DND-41 (cell line): ENCODE results near the gene ST6GALNAC3.

Source experiments
- ATAC-seq: fragments of 200-7000 bp; cut with Tn5 transposase; 3 replicates; pipeline ENCODE4 v1.9.1; 2021; ENCODE audit warnings: low read depth; ENCODE audit not compliant: insufficient read depth
- DNase-seq: peaks from one replicate; pipeline ENCODE4 v3.0.0-alpha.2; 2020
- H2AFZ ChIP-seq: 2 replicates; pipeline ENCODE4 v1.6.0; 2012; ENCODE audit warnings: low read depth, low read length
- H3K27ac ChIP-seq: 2 replicates; pipeline ENCODE4 v1.5.1; 2012; ENCODE audit warnings: low read length, inconsistent platforms
- H3K27me3 ChIP-seq: fragments of 200-600 bp; sonication (generic); 2 replicates; pipeline ENCODE4 v1.6.0; 2012; ENCODE audit warnings: low read length, mild to moderate bottlenecking, inconsistent platforms; ENCODE audit not compliant: insufficient read depth, poor library complexity
- H3K36me3 ChIP-seq: 2 replicates; pipeline ENCODE4 v1.5.1; 2012; ENCODE audit warnings: low read length, inconsistent platforms; ENCODE audit not compliant: insufficient read depth
- H3K4me1 ChIP-seq: 2 replicates; pipeline ENCODE4 v1.5.1; 2012; ENCODE audit warnings: mild to moderate bottlenecking, low read length; ENCODE audit not compliant: insufficient read depth
- H3K4me2 ChIP-seq: 2 replicates; pipeline ENCODE4 v1.6.0; 2012; ENCODE audit warnings: mild to moderate bottlenecking, moderate library complexity, low read length, inconsistent platforms; ENCODE audit not compliant: insufficient read depth
- H3K4me3 ChIP-seq, 2 experiments: fragments of 200-600 bp in 1 of 2; shearing (Covaris generic) in 1 of 2; 2 replicates each; pipeline ENCODE4 v1.5.1; 2012 to 2016; ENCODE audit warnings: inconsistent platforms in 2 of 2, low read length in 2 of 2, mild to moderate bottlenecking in 2 of 2, low read depth in 1 of 2, moderate library complexity in 1 of 2
- H3K79me2 ChIP-seq: 2 replicates; pipeline ENCODE4 v1.6.0; 2012; ENCODE audit warnings: low read length, inconsistent platforms; ENCODE audit not compliant: insufficient read depth
- H3K9ac ChIP-seq: 2 replicates; pipeline ENCODE4 v1.6.0; 2012; ENCODE audit warnings: low read depth, mild to moderate bottlenecking, inconsistent platforms, low read length, moderate library complexity
- H3K9me3 ChIP-seq: 2 replicates; pipeline ENCODE4 v1.5.1; 2012; ENCODE audit warnings: low read length, moderate library complexity, mild to moderate bottlenecking, inconsistent platforms; ENCODE audit not compliant: insufficient read depth, severe bottlenecking
- H4K20me1 ChIP-seq: 2 replicates; pipeline ENCODE4 v1.6.0; 2012; ENCODE audit warnings: low read length; ENCODE audit not compliant: insufficient read depth
- EZH2 ChIP-seq: IDR thresholded peaks from 3 replicates; pipeline ENCODE4 v1.6.1; 2012; ENCODE audit warnings: borderline replicate concordance, low read depth, mild to moderate bottlenecking, moderate library complexity, low read length, inconsistent platforms; ENCODE audit not compliant: severe bottlenecking
- TF ChIP-seq, protein P1 (sequence below): IDR thresholded peaks from 2 replicates; pipeline ENCODE4 v1.5.1; 2012; ENCODE audit warnings: borderline replicate concordance, low read length, moderate library complexity, mild to moderate bottlenecking; ENCODE audit not compliant: poor library complexity, severe bottlenecking; ENCODE audit errors: extremely low read depth

Gene ST6GALNAC3

DNA sequence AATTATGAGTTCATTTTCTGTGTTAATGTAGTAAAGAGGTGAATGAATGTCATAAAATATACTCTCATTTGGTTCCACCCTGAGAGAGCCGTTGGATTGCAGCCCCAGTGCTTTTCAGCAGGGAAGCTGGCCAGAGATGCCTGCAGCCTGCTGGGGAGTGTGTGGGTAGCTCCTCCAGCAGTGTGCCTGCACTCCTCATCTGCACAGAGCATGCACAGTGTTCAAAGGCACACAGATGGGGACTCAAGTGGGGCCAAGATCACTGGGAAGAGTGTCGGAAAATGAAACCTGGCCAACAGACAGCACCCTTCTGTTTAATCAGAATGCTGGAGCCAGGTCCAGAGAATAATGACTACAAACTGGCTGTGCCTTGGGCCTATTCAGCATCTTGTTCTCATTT is 206.8 kb downstream of the ST6GALNAC3 start:
- Histone ChIP-seq H3K9ac (no peak overlapping the region), H3K36me3 (no peaks in the 10 kb centered on the region), H3K27ac (no peak overlapping the region), H2AFZ (no peak overlapping the region), H3K27me3 (no peaks in the 10 kb centered on the region), H3K4me3 (no peak overlapping the region), H3K4me2 (no peak overlapping the region), H3K79me2 (no peaks in the 10 kb centered on the region), H3K4me1 (no peaks in the 10 kb centered on the region), H4K20me1 (no peaks in the 10 kb centered on the region), H3K9me3 (no peaks in the 10 kb centered on the region)
- ATAC-seq (no peak), DNase-seq (no peak)
- no peak for TF ChIP-seq EZH2
- TF ChIP-seq, protein P1, sequence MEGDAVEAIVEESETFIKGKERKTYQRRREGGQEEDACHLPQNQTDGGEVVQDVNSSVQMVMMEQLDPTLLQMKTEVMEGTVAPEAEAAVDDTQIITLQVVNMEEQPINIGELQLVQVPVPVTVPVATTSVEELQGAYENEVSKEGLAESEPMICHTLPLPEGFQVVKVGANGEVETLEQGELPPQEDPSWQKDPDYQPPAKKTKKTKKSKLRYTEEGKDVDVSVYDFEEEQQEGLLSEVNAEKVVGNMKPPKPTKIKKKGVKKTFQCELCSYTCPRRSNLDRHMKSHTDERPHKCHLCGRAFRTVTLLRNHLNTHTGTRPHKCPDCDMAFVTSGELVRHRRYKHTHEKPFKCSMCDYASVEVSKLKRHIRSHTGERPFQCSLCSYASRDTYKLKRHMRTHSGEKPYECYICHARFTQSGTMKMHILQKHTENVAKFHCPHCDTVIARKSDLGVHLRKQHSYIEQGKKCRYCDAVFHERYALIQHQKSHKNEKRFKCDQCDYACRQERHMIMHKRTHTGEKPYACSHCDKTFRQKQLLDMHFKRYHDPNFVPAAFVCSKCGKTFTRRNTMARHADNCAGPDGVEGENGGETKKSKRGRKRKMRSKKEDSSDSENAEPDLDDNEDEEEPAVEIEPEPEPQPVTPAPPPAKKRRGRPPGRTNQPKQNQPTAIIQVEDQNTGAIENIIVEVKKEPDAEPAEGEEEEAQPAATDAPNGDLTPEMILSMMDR = no peak

DNA sequence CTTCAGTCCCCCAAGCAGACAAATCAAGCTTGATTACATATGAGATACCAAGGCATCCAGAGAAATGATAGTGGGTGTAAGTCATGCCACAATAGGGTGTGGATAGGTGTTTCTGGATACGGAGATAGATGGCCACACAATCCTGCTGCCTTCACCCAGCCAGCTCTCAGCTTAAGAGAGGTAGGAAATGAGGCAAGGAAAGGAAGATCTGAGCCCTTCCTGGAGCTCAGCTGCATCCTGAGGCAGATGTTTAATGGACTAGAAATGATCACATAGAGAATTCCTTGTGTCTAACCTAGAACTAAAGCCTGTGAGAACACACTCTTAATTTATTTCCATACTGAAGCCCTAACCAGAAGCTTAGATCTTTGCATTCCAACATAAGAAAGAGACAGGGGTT is 210.3 kb downstream of the ST6GALNAC3 start:
- no peak overlapping the region for H3K4me2 ChIP-seq
- H3K27ac ChIP-seq = no peak overlapping the region
- DNase-seq = no peak
- no peak for TF ChIP-seq EZH2
- TF ChIP-seq, protein P1 = no peak
- H3K79me2 ChIP-seq = no peaks in the 10 kb centered on the region
- H3K27me3 ChIP-seq = no peaks in the 10 kb centered on the region
- no peak overlapping the region for H2AFZ ChIP-seq
- no peak overlapping the region for H3K9ac ChIP-seq
- ATAC-seq = peak; percentile 54
- no peaks in the 10 kb centered on the region for H3K9me3 ChIP-seq
- H3K4me1 ChIP-seq = no peaks in the 10 kb centered on the region
- H4K20me1 ChIP-seq = no peaks in the 10 kb centered on the region
- no peaks in the 10 kb centered on the region for H3K36me3 ChIP-seq
- H3K4me3 ChIP-seq = no peak overlapping the region

GRCh38 chr1:76285578-76286135 is 211.1 kb downstream of the ST6GALNAC3 start:
- H4K20me1 ChIP-seq = no peaks in the 10 kb centered on the region
- H3K9me3 ChIP-seq = no peaks in the 10 kb centered on the region
- TF ChIP-seq, protein P1 = no peak
- TF ChIP-seq EZH2 = no peak
- H3K4me2 ChIP-seq = no peak overlapping the region
- H3K27ac ChIP-seq = no peak overlapping the region
- no peaks in the 10 kb centered on the region for H3K4me1 ChIP-seq
- H3K79me2 ChIP-seq = no peaks in the 10 kb centered on the region
- ATAC-seq = peak; percentile 68
- no peak overlapping the region for H3K9ac ChIP-seq
- DNase-seq = peak; percentile 28
- H3K4me3 ChIP-seq = no peak overlapping the region
- no peaks in the 10 kb centered on the region for H3K27me3 ChIP-seq
- H2AFZ ChIP-seq = no peak overlapping the region
- no peaks in the 10 kb centered on the region for H3K36me3 ChIP-seq
